OCI-LY1 (cell line): ENCODE measurements around the gene CTNNBL1.

Experiments used
- EZH2 ChIP-seq: fragments of 200-600 bp; sonication (generic), shearing (Covaris generic); IDR thresholded peaks from 2 replicates; pipeline ENCODE4 v1.8.0; 2017; ENCODE audit warnings: borderline replicate concordance, mixed run types, mild to moderate bottlenecking, antibody characterized with exemption, low read length, moderate library complexity, mixed read lengths
- TF ChIP-seq, protein P1 (sequence below): fragments of 200-600 bp; sonication (generic), shearing (Covaris generic); IDR thresholded peaks from 2 replicates; pipeline ENCODE4 v1.5.1; 2017; ENCODE audit warnings: mild to moderate bottlenecking, antibody characterized with exemption, low read length, moderate library complexity, mixed read lengths

DNA sequence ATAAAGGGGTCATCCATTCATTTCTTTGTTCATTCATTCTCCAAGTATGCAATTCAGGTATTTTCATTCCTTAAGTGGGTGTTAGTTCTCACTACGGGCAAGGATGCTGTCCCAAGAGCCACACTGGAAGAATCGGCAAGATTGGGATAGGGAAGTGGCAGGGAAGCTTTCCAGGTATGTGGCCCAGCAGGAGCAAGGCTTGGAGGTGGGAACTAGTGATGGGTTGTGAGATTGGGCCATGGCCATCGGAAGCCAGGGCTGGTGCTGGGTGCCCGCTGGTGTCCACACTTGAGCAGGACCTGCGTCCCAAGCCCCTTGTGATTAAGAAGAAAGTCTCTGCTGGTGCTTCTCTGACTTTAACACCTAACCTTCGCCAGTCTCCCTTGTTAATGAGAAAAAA is 224.2 kb downstream of the CTNNBL1 start:
- TF ChIP-seq, protein P1, sequence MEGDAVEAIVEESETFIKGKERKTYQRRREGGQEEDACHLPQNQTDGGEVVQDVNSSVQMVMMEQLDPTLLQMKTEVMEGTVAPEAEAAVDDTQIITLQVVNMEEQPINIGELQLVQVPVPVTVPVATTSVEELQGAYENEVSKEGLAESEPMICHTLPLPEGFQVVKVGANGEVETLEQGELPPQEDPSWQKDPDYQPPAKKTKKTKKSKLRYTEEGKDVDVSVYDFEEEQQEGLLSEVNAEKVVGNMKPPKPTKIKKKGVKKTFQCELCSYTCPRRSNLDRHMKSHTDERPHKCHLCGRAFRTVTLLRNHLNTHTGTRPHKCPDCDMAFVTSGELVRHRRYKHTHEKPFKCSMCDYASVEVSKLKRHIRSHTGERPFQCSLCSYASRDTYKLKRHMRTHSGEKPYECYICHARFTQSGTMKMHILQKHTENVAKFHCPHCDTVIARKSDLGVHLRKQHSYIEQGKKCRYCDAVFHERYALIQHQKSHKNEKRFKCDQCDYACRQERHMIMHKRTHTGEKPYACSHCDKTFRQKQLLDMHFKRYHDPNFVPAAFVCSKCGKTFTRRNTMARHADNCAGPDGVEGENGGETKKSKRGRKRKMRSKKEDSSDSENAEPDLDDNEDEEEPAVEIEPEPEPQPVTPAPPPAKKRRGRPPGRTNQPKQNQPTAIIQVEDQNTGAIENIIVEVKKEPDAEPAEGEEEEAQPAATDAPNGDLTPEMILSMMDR: no peak
- TF ChIP-seq EZH2: no peak
